DOHH2 (cell line): ENCODE results near the gene EFNA3.

ENCODE experiments used
- H3F3A ChIP-seq: fragments of 200-600 bp; sonication (generic), shearing (Covaris generic); 2 replicates; pipeline ENCODE4 v1.6.0; 2016; ENCODE audit warnings: antibody characterized with exemption, mild to moderate bottlenecking; ENCODE audit not compliant: control insufficient read depth, insufficient read depth
- H3K27ac ChIP-seq: fragments of 200-600 bp; sonication (generic); 2 replicates; pipeline ENCODE4 v1.5.1; 2014; ENCODE audit warnings: low read depth, mild to moderate bottlenecking, low read length, moderate library complexity
- H3K27me3 ChIP-seq: fragments of 200-600 bp; sonication (generic); 2 replicates; pipeline ENCODE4 v1.6.1; 2014; ENCODE audit warnings: mild to moderate bottlenecking, low read length, mixed read lengths; ENCODE audit not compliant: control insufficient read depth
- H3K36me3 ChIP-seq: fragments of 200-600 bp; sonication (generic); 2 replicates; pipeline ENCODE4 v1.6.1; 2014; ENCODE audit warnings: mild to moderate bottlenecking, low read length, moderate library complexity, mixed read lengths; ENCODE audit not compliant: control insufficient read depth
- H3K4me1 ChIP-seq: fragments of 200-600 bp; sonication (generic); 2 replicates; pipeline ENCODE4 v1.6.1; 2014; ENCODE audit warnings: mild to moderate bottlenecking, low read length, mixed read lengths; ENCODE audit not compliant: control insufficient read depth
- H3K4me2 ChIP-seq: fragments of 200-600 bp; sonication (generic); 2 replicates; pipeline ENCODE4 v1.6.0; 2014; ENCODE audit warnings: mild to moderate bottlenecking, low read length, moderate library complexity
- H3K4me3 ChIP-seq: fragments of 200-600 bp; sonication (generic); 2 replicates; pipeline ENCODE4 v1.5.1; 2014; ENCODE audit warnings: mild to moderate bottlenecking, low read length, mixed read lengths
- H3K79me2 ChIP-seq: fragments of 200-600 bp; sonication (generic); 2 replicates; pipeline ENCODE4 v1.6.1; 2014; ENCODE audit warnings: mild to moderate bottlenecking, low read length, mixed read lengths; ENCODE audit not compliant: control insufficient read depth
- H3K9me2 ChIP-seq: fragments of 200-600 bp; sonication (generic); replicated peaks from 2 replicates; pipeline ENCODE4 v1.6.1; 2014; ENCODE audit warnings: mild to moderate bottlenecking, low read length, mixed read lengths; ENCODE audit not compliant: control insufficient read depth
- H3K9me3 ChIP-seq: fragments of 200-600 bp; sonication (generic); 2 replicates; pipeline ENCODE4 v1.6.1; 2014; ENCODE audit warnings: antibody characterized with exemption, low read length, mixed read lengths; ENCODE audit not compliant: control insufficient read depth, insufficient read depth
- H4K20me1 ChIP-seq: fragments of 200-600 bp; sonication (generic); 2 replicates; pipeline ENCODE4 v1.6.0; 2014; ENCODE audit warnings: low read depth, mild to moderate bottlenecking, antibody characterized with exemption, low read length, moderate library complexity; ENCODE audit not compliant: control insufficient read depth, insufficient read depth
- CTCF ChIP-seq: fragments of 200-600 bp; sonication (generic); IDR thresholded peaks from one replicate; pipeline ENCODE4 v1.5.1; 2014; ENCODE audit warnings: antibody characterized with exemption, mild to moderate bottlenecking, low read depth, low read length; ENCODE audit not compliant: poor library complexity, severe bottlenecking
- EZH2phosphoT487 ChIP-seq: fragments of 200-600 bp; sonication (generic); IDR thresholded peaks from 2 replicates; pipeline ENCODE4 v1.6.1; 2017; ENCODE audit warnings: borderline replicate concordance, mild to moderate bottlenecking, antibody characterized with exemption, low read length, moderate library complexity, mixed read lengths

EFNA3 gene

GRCh38 chr1:155133799-155134281, 55.2 kb downstream of the EFNA3 start:
- H3K27ac ChIP-seq, result no peak overlapping the region
- H3K27me3 ChIP-seq, result peaks cover 9% of the 10 kb centered on the region
- no peak overlapping the region for H3K4me3 ChIP-seq
- no peaks in the 10 kb centered on the region for H3K9me3 ChIP-seq
- H3K4me2 ChIP-seq, result peak overlapping the region; percentile 98; the same call in 1 of the 2 replicates
- no peaks in the 10 kb centered on the region for H4K20me1 ChIP-seq
- H3K4me1 ChIP-seq, result peaks cover 34% of the 10 kb centered on the region
- H3K9me2 ChIP-seq, result no peaks in the 10 kb centered on the region
- H3F3A ChIP-seq, result peaks cover 16% of the 10 kb centered on the region
- peaks cover 34% of the 10 kb centered on the region for H3K79me2 ChIP-seq
- no peak for TF ChIP-seq EZH2phosphoT487
- TF ChIP-seq CTCF, result no peak
- H3K36me3 ChIP-seq, result peaks cover 23% of the 10 kb centered on the region

- H3K79me2 ChIP-seq, result peaks cover 38% of the 10 kb centered on the region
These were observed 55.7 kb downstream of the EFNA3 start for GRCh38 chr1:155134322-155134721.

GRCh38 chr1:155134880-155135414, 56.3 kb downstream of the EFNA3 start:
- H3K79me2 ChIP-seq, result peaks cover 45% of the 10 kb centered on the region
- no peaks in the 10 kb centered on the region for H4K20me1 ChIP-seq
- peaks cover 16% of the 10 kb centered on the region for H3F3A ChIP-seq

More at GRCh38 chr1:155134322-155134721, 55.7 kb downstream of the EFNA3 start:
- no peaks in the 10 kb centered on the region for H3K9me3 ChIP-seq
- H3K9me2 ChIP-seq, result no peaks in the 10 kb centered on the region
- H3K36me3 ChIP-seq, result peaks cover 26% of the 10 kb centered on the region
- no peak overlapping the region for H3K27ac ChIP-seq
- peaks cover 36% of the 10 kb centered on the region for H3K4me1 ChIP-seq
- no peak overlapping the region for H3K4me3 ChIP-seq
- H3K27me3 ChIP-seq, result peaks cover 4% of the 10 kb centered on the region
- peak overlapping the region; percentile 98 for H3K4me2 ChIP-seq
- H3F3A ChIP-seq, result peaks cover 16% of the 10 kb centered on the region
- TF ChIP-seq EZH2phosphoT487 (no peak), CTCF (no peak)
- no peaks in the 10 kb centered on the region for H4K20me1 ChIP-seq

More at GRCh38 chr1:155134880-155135414, 56.3 kb downstream of the EFNA3 start:
- Histone ChIP-seq H3K4me2 (peak overlapping the region; percentile 98), H3K27me3 (0 out of 2 replicates have a peak, but pooled peaks cover 2% of the 10 kb centered on the region), H3K9me3 (no peaks in the 10 kb centered on the region), H3K36me3 (peaks cover 31% of the 10 kb centered on the region), H3K4me3 (peak overlapping the region; percentile 89), H3K9me2 (no peaks in the 10 kb centered on the region), H3K4me1 (peaks cover 36% of the 10 kb centered on the region), H3K27ac (peak overlapping the region; percentile 78)
- TF ChIP-seq EZH2phosphoT487, result no peak
- TF ChIP-seq CTCF, result no peak
